AG04449 (cell line): ENCODE data around the gene CNTNAP3B.
"Not testable (repeated sequence)": the region's sequence is repeated elsewhere in the genome, so short reads cannot be mapped to it uniquely, and the experiment has no call there.

Source experiments
- CTCF ChIA-PET: fragments of 350-600 bp; formaldehyde crosslinking; extraction: SDS; loops from one replicate; lab custom pipeline; 2021; ENCODE audit warnings: antibody characterized with exemption; lab: Yijun Ruan, JAX
- POLR2A ChIA-PET: fragments of 400-600, 350-600 bp; formaldehyde crosslinking; extraction: SDS; loops from one replicate; lab custom pipeline; 2020; ENCODE audit warnings: antibody characterized with exemption, inconsistent platforms; lab: Yijun Ruan, JAX
- DNase-seq: peaks from one replicate; pipeline ENCODE4 v3.0.0-alpha.2; 2010; ENCODE audit warnings: low read depth, low spot score
- H3K4me3 ChIP-seq: 2 replicates; pipeline ENCODE4 v1.5.1; 2011; ENCODE audit warnings: low read depth, mild to moderate bottlenecking, control low read depth, low read length

CNTNAP3B gene

GRCh38 chr9:42129073-42129729, at the start of gene CNTNAP3B:
Gene CNTNAP3B, minus strand, starts transcription at chr9:42129426. Its CDS starts 332 bp downstream, at chr9:42129094.
- DNase-seq, CTCF ChIA-PET, POLR2A ChIA-PET: not testable (repeated sequence)
- H3K4me3 ChIP-seq: peak within 1 kb of the TSS; percentile 29

- DNase-seq, CTCF ChIA-PET, H3K4me3 ChIP-seq, POLR2A ChIA-PET: not testable (repeated sequence)
Measured at GRCh38 chr9:42160299-42160698, 31.1 kb upstream of the CNTNAP3B start.

GRCh38 chr9:42127056-42127841, 2.0 kb downstream of the CNTNAP3B start:
- H3K4me3 ChIP-seq: peak overlapping the region; percentile 53
- CTCF ChIA-PET, DNase-seq, POLR2A ChIA-PET: not testable (repeated sequence)

- H3K4me3 ChIP-seq, CTCF ChIA-PET, DNase-seq, POLR2A ChIA-PET: not testable (repeated sequence)
Measured at GRCh38 chr9:42121007-42121406, 8.2 kb downstream of the CNTNAP3B start.

GRCh38 chr9:42095929-42096328, 33.3 kb downstream of the CNTNAP3B start:
- CTCF ChIA-PET, POLR2A ChIA-PET, DNase-seq, H3K4me3 ChIP-seq: not testable (repeated sequence)

GRCh38 chr9:42084559-42084952, 44.7 kb downstream of the CNTNAP3B start:
- CTCF ChIA-PET, H3K4me3 ChIP-seq, POLR2A ChIA-PET, DNase-seq: not testable (repeated sequence)

GRCh38 chr9:42083877-42084558, 45.2 kb downstream of the CNTNAP3B start:
- DNase-seq, CTCF ChIA-PET, POLR2A ChIA-PET, H3K4me3 ChIP-seq: not testable (repeated sequence)

- CTCF ChIA-PET, DNase-seq: not testable (repeated sequence)
Measured at GRCh38 chr9:42080376-42080775, 48.9 kb downstream of the CNTNAP3B start.

GRCh38 chr9:42074868-42075267, 54.4 kb downstream of the CNTNAP3B start:
- DNase-seq, POLR2A ChIA-PET, CTCF ChIA-PET, H3K4me3 ChIP-seq: not testable (repeated sequence)

More at GRCh38 chr9:42080376-42080775, 48.9 kb downstream of the CNTNAP3B start:
- H3K4me3 ChIP-seq, POLR2A ChIA-PET: not testable (repeated sequence)

GRCh38 chr9:42071026-42071425, 58.2 kb downstream of the CNTNAP3B start:
- H3K4me3 ChIP-seq, CTCF ChIA-PET, POLR2A ChIA-PET, DNase-seq: not testable (repeated sequence)

GRCh38 chr9:42070035-42070799, 59.0 kb downstream of the CNTNAP3B start:
- CTCF ChIA-PET, H3K4me3 ChIP-seq, POLR2A ChIA-PET, DNase-seq: not testable (repeated sequence)

GRCh38 chr9:42053874-42054273, 75.4 kb downstream of the CNTNAP3B start:
- H3K4me3 ChIP-seq, DNase-seq, CTCF ChIA-PET, POLR2A ChIA-PET: not testable (repeated sequence)

- DNase-seq, POLR2A ChIA-PET, H3K4me3 ChIP-seq, CTCF ChIA-PET: not testable (repeated sequence)
Measured at GRCh38 chr9:42050701-42051100, 78.5 kb downstream of the CNTNAP3B start.

GRCh38 chr9:42044422-42045010, 84.7 kb downstream of the CNTNAP3B start:
- H3K4me3 ChIP-seq, POLR2A ChIA-PET, DNase-seq, CTCF ChIA-PET: not testable (repeated sequence)

GRCh38 chr9:42033541-42033940, 95.7 kb downstream of the CNTNAP3B start:
- DNase-seq, CTCF ChIA-PET, POLR2A ChIA-PET, H3K4me3 ChIP-seq: not testable (repeated sequence)
